NB4 (cell line): ENCODE measurements around the gene KRR1.
"Not testable (repeated sequence)": the region's sequence is repeated elsewhere in the genome, so short reads cannot be mapped to it uniquely, and the experiment has no call there.

Experiments
- DNase-seq: peaks from one replicate; pipeline ENCODE4 v3.0.0; 2010; ENCODE audit warnings: low read depth
- H3K4me3 ChIP-seq: one replicate; pipeline ENCODE4 v1.5.1; 2011; ENCODE audit warnings: mild to moderate bottlenecking, low read depth, low read length, moderate library complexity
- CTCF ChIP-seq: IDR thresholded peaks from one replicate; pipeline ENCODE4 v1.5.1; 2012; ENCODE audit warnings: low read depth, low read length
- MAX ChIP-seq: IDR thresholded peaks from 2 replicates; pipeline ENCODE4 v1.6.1; 2011; ENCODE audit warnings: low read depth, low read length
- MYC ChIP-seq: IDR thresholded peaks from 2 replicates; pipeline ENCODE4 v1.6.1; 2011; ENCODE audit warnings: low read depth, low read length
- POLR2A ChIP-seq: IDR thresholded peaks from 2 replicates; pipeline ENCODE4 v1.6.1; 2011; ENCODE audit warnings: mild to moderate bottlenecking; ENCODE audit not compliant: insufficient read length; ENCODE audit errors: extremely low read depth

KRR1 gene

GRCh38 chr12:75460204-75460603, 51.2 kb downstream of the KRR1 start:
- TF ChIP-seq MYC: no peak
- no peak for TF ChIP-seq MAX
- no peak for TF ChIP-seq POLR2A
- TF ChIP-seq CTCF: no peak
- no peak overlapping the region for H3K4me3 ChIP-seq

GRCh38 chr12:75459755-75460154, 51.7 kb downstream of the KRR1 start:
- DNase-seq: no peak
- TF ChIP-seq CTCF (no peak), POLR2A (no peak), MAX (no peak), MYC (no peak)
- H3K4me3 ChIP-seq: no peak overlapping the region

More at GRCh38 chr12:75460204-75460603, 51.2 kb downstream of the KRR1 start:
- DNase-seq: no peak

GRCh38 chr12:75457866-75458265, 53.5 kb downstream of the KRR1 start:
- H3K4me3 ChIP-seq, DNase-seq: not testable (repeated sequence)

GRCh38 chr12:75457191-75457590, 54.2 kb downstream of the KRR1 start:
- H3K4me3 ChIP-seq: no peak overlapping the region
- TF ChIP-seq POLR2A (no peak), MAX (no peak), MYC (no peak), CTCF (no peak)
- DNase-seq: no peak

- TF ChIP-seq CTCF (no peak), MAX (no peak), POLR2A (no peak), MYC (no peak)
- H3K4me3 ChIP-seq: no peak overlapping the region
- DNase-seq: no peak
Observed at GRCh38 chr12:75455839-75456238, 55.6 kb downstream of the KRR1 start.

- H3K4me3 ChIP-seq: no peak overlapping the region
- no peak for DNase-seq
- TF ChIP-seq POLR2A: no peak
- TF ChIP-seq MAX: no peak
- no peak for TF ChIP-seq CTCF
- TF ChIP-seq MYC: no peak
Observed at GRCh38 chr12:75452675-75453330, 58.6 kb downstream of the KRR1 start.
